ENCODE data around the gene LY6G6F.

The LY6G6F gene

GRCh38 chr6:31683591-31683990 lies 23.1 kb upstream of the LY6G6F start:
- Mint-ChIP-seq H3K27me3 (no peaks in the 10 kb centered on the region), H3K4me3 (peak overlapping the region; percentile 36), H3K9me3 (no peaks in the 10 kb centered on the region), H3K27ac (ENCODE audit: low read depth) (no peak overlapping the region), H3K36me3 (ENCODE audit: insufficient read depth) (peaks cover 12% of the 10 kb centered on the region), H3K4me1 (peaks cover 23% of the 10 kb centered on the region)
- ATAC-seq (replicated peaks; ENCODE audit: extremely low read depth, poor library complexity, severe bottlenecking) (no peak), DNase-seq (ENCODE audit: low spot score in 2 of 2) (no peak)

GRCh38 chr6:31686483-31686882 lies 20.2 kb upstream of the LY6G6F start:
- DNase-seq (ENCODE audit: low spot score in 2 of 2) (no peak), ATAC-seq (replicated peaks; ENCODE audit: extremely low read depth, poor library complexity, severe bottlenecking) (no peak)
- peaks cover 2% of the 10 kb centered on the region for H3K4me1 Mint-ChIP-seq
- peaks cover 17% of the 10 kb centered on the region for H3K36me3 Mint-ChIP-seq (ENCODE audit: insufficient read depth)
- H3K4me3 Mint-ChIP-seq, result no peak overlapping the region
- no peaks in the 10 kb centered on the region for H3K27me3 Mint-ChIP-seq
- H3K27ac Mint-ChIP-seq (ENCODE audit: low read depth), result no peak overlapping the region
- H3K9me3 Mint-ChIP-seq, result no peaks in the 10 kb centered on the region

GRCh38 chr6:31687321-31687720 lies 19.3 kb upstream of the LY6G6F start:
- ATAC-seq (replicated peaks; ENCODE audit: extremely low read depth, poor library complexity, severe bottlenecking) (no peak), DNase-seq (ENCODE audit: low spot score in 2 of 2) (no peak)
- H3K4me1 Mint-ChIP-seq, result no peaks in the 10 kb centered on the region
- no peaks in the 10 kb centered on the region for H3K27me3 Mint-ChIP-seq
- H3K4me3 Mint-ChIP-seq, result no peak overlapping the region
- H3K36me3 Mint-ChIP-seq (ENCODE audit: insufficient read depth), result peaks cover 21% of the 10 kb centered on the region
- no peaks in the 10 kb centered on the region for H3K9me3 Mint-ChIP-seq
- no peak overlapping the region for H3K27ac Mint-ChIP-seq (ENCODE audit: low read depth)

- no peaks in the 10 kb centered on the region for H3K27me3 Mint-ChIP-seq
- H3K4me1 Mint-ChIP-seq, result no peaks in the 10 kb centered on the region
- no peaks in the 10 kb centered on the region for H3K9me3 Mint-ChIP-seq
- H3K27ac Mint-ChIP-seq (ENCODE audit: low read depth), result peak overlapping the region; percentile 46
- peaks cover 26% of the 10 kb centered on the region for H3K36me3 Mint-ChIP-seq (ENCODE audit: insufficient read depth)
- DNase-seq (ENCODE audit: low spot score in 2 of 2) (no peak), ATAC-seq (replicated peaks; ENCODE audit: extremely low read depth, poor library complexity, severe bottlenecking) (no peak)
- H3K4me3 Mint-ChIP-seq, result no peak overlapping the region
Observed at GRCh38 chr6:31687860-31688693, 18.6 kb upstream of the LY6G6F start.

- no peaks in the 10 kb centered on the region for H3K27me3 Mint-ChIP-seq
- no peak for DNase-seq (ENCODE audit: low spot score in 2 of 2)
- H3K36me3 Mint-ChIP-seq (ENCODE audit: insufficient read depth), result peaks cover 37% of the 10 kb centered on the region
- ATAC-seq (replicated peaks; ENCODE audit: extremely low read depth, poor library complexity, severe bottlenecking), result no peak
- H3K9me3 Mint-ChIP-seq, result no peaks in the 10 kb centered on the region
- no peak overlapping the region for H3K27ac Mint-ChIP-seq (ENCODE audit: low read depth)
- H3K4me1 Mint-ChIP-seq, result no peaks in the 10 kb centered on the region
- H3K4me3 Mint-ChIP-seq, result no peak overlapping the region
Observed at GRCh38 chr6:31689249-31690110, 17.2 kb upstream of the LY6G6F start.

- Mint-ChIP-seq H3K4me1 (no peaks in the 10 kb centered on the region), H3K27ac (ENCODE audit: low read depth) (no peak overlapping the region), H3K9me3 (no peaks in the 10 kb centered on the region), H3K36me3 (ENCODE audit: insufficient read depth) (peaks cover 40% of the 10 kb centered on the region), H3K27me3 (no peaks in the 10 kb centered on the region), H3K4me3 (no peak overlapping the region)
- ATAC-seq (replicated peaks; ENCODE audit: extremely low read depth, poor library complexity, severe bottlenecking), result no peak
- no peak for DNase-seq (ENCODE audit: low spot score in 2 of 2)
Observed at GRCh38 chr6:31690231-31691077, 16.2 kb upstream of the LY6G6F start.

DNA sequence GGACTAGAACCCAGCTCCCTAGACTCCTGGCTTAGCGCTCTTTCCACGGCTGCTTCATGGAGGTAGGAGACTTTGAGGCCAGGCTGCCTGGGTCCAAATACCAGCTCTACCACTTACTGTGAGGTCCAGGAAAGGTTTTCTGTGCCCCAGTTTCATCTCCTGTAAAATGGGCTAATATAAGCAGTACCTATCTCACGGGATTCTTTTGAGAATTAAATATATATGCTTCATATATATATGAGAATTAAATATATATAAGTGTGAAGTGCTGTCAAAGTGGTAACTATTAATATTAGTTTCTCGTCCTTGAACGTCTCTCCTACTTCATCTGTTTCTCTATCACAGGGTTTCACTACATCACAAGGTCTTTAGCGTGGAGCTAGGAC lies 15.6 kb upstream of the LY6G6F start:
- Mint-ChIP-seq H3K9me3 (no peaks in the 10 kb centered on the region), H3K4me3 (no peak overlapping the region), H3K27ac (ENCODE audit: low read depth) (no peak overlapping the region), H3K4me1 (no peaks in the 10 kb centered on the region), H3K27me3 (no peaks in the 10 kb centered on the region), H3K36me3 (ENCODE audit: insufficient read depth) (peaks cover 46% of the 10 kb centered on the region)
- DNase-seq (ENCODE audit: low spot score in 2 of 2) (no peak), ATAC-seq (replicated peaks; ENCODE audit: extremely low read depth, poor library complexity, severe bottlenecking) (no peak)

- Mint-ChIP-seq H3K27me3 (no peaks in the 10 kb centered on the region), H3K9me3 (no peaks in the 10 kb centered on the region), H3K27ac (ENCODE audit: low read depth) (no peak overlapping the region), H3K4me1 (peaks cover under 1% of the 10 kb centered on the region), H3K4me3 (no peak overlapping the region), H3K36me3 (ENCODE audit: insufficient read depth) (peaks cover 50% of the 10 kb centered on the region)
- DNase-seq (ENCODE audit: low spot score in 2 of 2) (no peak), ATAC-seq (replicated peaks; ENCODE audit: extremely low read depth, poor library complexity, severe bottlenecking) (no peak)
Observed at GRCh38 chr6:31691564-31692108, 15.0 kb upstream of the LY6G6F start.

- Mint-ChIP-seq H3K27ac (ENCODE audit: low read depth) (no peak overlapping the region), H3K36me3 (ENCODE audit: insufficient read depth) (peaks cover 52% of the 10 kb centered on the region), H3K4me3 (no peak overlapping the region), H3K4me1 (peaks cover 7% of the 10 kb centered on the region), H3K27me3 (no peaks in the 10 kb centered on the region), H3K9me3 (no peaks in the 10 kb centered on the region)
- no peak for DNase-seq (ENCODE audit: low spot score in 2 of 2)
- no peak for ATAC-seq (replicated peaks; ENCODE audit: extremely low read depth, poor library complexity, severe bottlenecking)
Observed at GRCh38 chr6:31692353-31692752, 14.3 kb upstream of the LY6G6F start.

DNA sequence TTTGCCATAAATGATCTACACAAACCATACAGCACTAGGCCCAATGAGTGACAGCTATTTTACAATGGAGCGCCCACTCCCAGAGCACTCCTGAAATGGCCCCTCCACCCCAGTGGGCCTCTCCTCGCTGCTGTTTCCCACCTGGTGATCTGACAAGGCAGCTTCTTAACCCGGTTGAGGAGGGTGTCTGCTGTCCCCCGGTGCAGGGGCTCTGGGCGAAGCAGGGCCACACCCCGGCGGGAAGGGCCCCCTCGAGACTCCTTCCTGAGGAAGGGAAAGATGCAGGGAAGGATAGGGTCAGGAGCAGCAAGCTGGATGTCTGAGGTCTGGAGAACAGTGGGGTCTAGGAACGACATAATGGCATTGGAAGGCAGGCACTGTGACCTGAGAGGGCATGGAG lies 13.8 kb upstream of the LY6G6F start:
- no peak for DNase-seq (ENCODE audit: low spot score in 2 of 2)
- Mint-ChIP-seq H3K9me3 (no peaks in the 10 kb centered on the region), H3K4me1 (peaks cover 13% of the 10 kb centered on the region), H3K27ac (ENCODE audit: low read depth) (no peak overlapping the region), H3K27me3 (no peaks in the 10 kb centered on the region), H3K36me3 (ENCODE audit: insufficient read depth) (peaks cover 54% of the 10 kb centered on the region), H3K4me3 (no peak overlapping the region)
- ATAC-seq (replicated peaks; ENCODE audit: extremely low read depth, poor library complexity, severe bottlenecking), result no peak

GRCh38 chr6:31693535-31693934 lies 13.1 kb upstream of the LY6G6F start:
- ATAC-seq (replicated peaks; ENCODE audit: extremely low read depth, poor library complexity, severe bottlenecking) (no peak), DNase-seq (ENCODE audit: low spot score in 2 of 2) (no peak)
- H3K4me1 Mint-ChIP-seq, result peaks cover 16% of the 10 kb centered on the region
- no peaks in the 10 kb centered on the region for H3K9me3 Mint-ChIP-seq
- no peak overlapping the region for H3K4me3 Mint-ChIP-seq
- H3K27me3 Mint-ChIP-seq, result no peaks in the 10 kb centered on the region
- peaks cover 52% of the 10 kb centered on the region for H3K36me3 Mint-ChIP-seq (ENCODE audit: insufficient read depth)
- no peak overlapping the region for H3K27ac Mint-ChIP-seq (ENCODE audit: low read depth)

GRCh38 chr6:31697555-31697954 lies 9.1 kb upstream of the LY6G6F start:
- Mint-ChIP-seq H3K27me3 (no peaks in the 10 kb centered on the region), H3K27ac (ENCODE audit: low read depth) (peak overlapping the region; percentile 60), H3K4me3 (no peak overlapping the region), H3K9me3 (no peaks in the 10 kb centered on the region), H3K4me1 (peaks cover 33% of the 10 kb centered on the region), H3K36me3 (ENCODE audit: insufficient read depth) (peaks cover 52% of the 10 kb centered on the region)
- ATAC-seq (replicated peaks; ENCODE audit: extremely low read depth, poor library complexity, severe bottlenecking) (no peak), DNase-seq (ENCODE audit: low spot score in 2 of 2) (no peak)
